NCI-H2081 treated with DMSO at 0.1 percent for 48 hours (cell line): ENCODE data around the gene URI1.

ENCODE experiments used
- DNase-seq: peaks from one replicate; lab custom pipeline; 2025; lab: John Stamatoyannopoulos, UW

Gene URI1

DNA sequence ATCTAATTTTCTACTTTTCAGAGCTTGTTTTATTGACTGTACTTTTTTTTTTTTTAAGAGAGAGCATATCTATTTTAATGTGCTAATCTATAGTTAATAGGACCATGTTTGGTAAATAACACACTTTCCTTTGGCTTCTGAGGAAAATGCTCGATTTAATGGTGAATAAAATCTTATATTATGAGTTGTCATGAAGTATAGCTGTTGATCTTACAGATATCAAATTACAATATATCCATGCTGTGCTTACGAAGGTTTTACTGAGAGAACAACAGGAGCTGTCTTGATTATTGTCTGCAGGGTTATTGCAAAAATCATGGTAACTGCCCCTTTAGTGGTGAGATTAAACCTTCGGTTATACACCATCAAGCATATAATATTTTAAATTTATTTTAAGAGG lies 29.6 kb downstream of the URI1 start:
- DNase-seq, result no peak

GRCh38 chr19:29974701-29975100 lies 32.7 kb downstream of the URI1 start:
- DNase-seq, result no peak

- no peak for DNase-seq
Observed at GRCh38 chr19:29976151-29976943, 34.3 kb downstream of the URI1 start.

DNA sequence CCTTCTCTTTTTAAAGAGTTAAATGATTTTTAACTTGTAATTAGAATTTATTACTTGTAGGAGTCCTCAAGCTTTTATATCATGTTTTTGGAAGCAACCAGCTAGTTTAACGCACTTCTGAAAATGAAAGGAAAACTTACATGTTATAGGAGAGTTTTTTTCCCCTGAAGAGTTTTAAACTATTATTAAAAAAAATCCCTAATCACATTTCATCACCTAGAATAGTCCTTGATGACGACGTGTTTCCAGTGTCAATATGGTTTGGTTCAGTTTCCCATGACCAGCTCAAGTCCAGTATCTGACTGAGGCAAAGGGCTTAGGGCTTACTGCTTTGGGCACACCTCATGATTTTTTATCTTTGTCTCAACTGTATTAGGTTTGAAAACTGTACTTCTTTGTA lies 36.0 kb downstream of the URI1 start:
- no peak for DNase-seq

DNA sequence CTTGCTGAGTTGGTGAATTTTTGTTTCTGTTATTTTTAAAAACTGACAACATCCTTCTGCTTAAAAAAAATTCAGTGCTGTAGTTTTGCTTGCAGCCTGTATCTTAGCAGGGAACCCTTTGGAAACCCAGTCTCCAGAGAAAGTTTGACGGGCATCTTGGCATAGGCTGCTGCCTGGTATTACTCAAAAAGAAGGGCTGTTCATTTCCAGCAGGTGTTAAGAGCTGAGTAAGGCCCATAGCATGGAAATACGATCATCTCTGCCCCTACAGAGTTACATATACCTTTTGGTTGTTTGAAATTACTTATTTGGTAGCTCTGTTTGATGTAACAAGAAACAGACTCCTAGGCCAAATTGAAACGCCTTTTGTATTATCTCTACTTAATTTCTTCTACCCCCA lies 41.5 kb downstream of the URI1 start:
- no peak for DNase-seq

- DNase-seq, result no peak
Observed at GRCh38 chr19:29985196-29985595, 43.2 kb downstream of the URI1 start.

GRCh38 chr19:29988351-29988750 lies 46.3 kb downstream of the URI1 start:
- DNase-seq, result no peak

GRCh38 chr19:29992233-29992867 lies 50.3 kb downstream of the URI1 start:
- no peak for DNase-seq

DNA sequence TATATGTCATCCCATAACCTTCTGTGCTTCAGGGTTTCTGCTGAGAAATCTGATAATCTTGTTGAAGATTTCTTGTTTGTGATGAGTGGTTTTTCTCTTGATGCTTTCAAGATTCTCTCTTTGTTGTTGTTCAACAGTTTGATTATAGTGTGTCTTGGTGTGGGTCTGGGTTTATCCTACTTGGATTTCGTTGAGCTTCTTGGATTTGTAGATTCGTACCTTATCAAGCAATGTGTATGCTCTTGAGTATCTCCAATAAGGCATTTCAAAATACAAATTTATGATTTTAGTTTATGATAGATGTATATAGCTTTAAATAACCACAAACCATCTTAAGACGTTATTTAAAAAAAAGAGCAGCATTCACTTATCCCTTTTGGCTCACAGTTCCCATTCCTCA lies 57.5 kb downstream of the URI1 start:
- no peak for DNase-seq

GRCh38 chr19:30000862-30001261 lies 58.8 kb downstream of the URI1 start:
- no peak for DNase-seq

GRCh38 chr19:30001301-30001700 lies 59.3 kb downstream of the URI1 start:
- no peak for DNase-seq

DNA sequence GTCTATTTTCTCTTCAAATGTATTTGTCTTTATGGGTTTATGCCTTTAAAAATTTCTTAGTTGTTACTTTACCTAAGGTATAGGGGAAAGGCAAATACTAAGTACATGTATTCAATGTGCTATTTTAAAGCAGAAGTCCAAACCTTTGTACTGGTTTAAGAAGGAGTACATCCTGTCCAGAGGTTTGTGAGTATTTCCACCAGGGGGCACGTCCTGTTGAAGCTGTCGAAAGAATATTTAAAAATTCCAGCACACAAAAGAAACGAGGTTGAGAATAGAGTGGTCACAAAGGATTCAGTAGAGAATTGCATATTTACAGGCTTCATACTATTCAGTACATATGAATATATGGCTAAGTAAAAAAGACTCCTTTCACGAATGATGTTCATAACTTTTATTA lies 59.8 kb downstream of the URI1 start:
- DNase-seq, result no peak

- no peak for DNase-seq
Observed at GRCh38 chr19:30003866-30004265, 61.8 kb downstream of the URI1 start.

GRCh38 chr19:30004403-30004802 lies 62.4 kb downstream of the URI1 start:
- no peak for DNase-seq

DNA sequence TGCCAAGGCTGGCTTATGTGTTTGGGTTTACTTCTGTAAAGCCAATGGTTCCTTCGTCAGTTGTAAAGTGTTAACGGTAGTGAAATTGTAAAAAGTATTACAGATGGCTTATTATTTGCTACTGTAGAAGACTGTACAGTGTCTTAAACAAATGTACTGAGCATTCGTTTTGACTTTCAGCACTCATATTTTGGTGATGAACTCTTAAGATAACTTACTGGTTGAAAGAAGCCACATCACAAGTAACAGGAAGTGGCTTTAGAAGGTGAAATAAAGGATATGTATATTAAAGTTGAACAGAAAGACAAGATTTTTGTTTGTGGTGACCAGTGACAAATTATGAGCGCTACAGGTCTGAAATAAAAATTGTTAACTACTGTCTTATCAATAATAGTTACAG lies 64.2 kb downstream of the URI1 start:
- DNase-seq, result no peak

- DNase-seq, result no peak
Observed at GRCh38 chr19:30008169-30008568, 66.1 kb downstream of the URI1 start.

- no peak for DNase-seq
Observed at GRCh38 chr19:30009013-30009412, 67.0 kb downstream of the URI1 start.

GRCh38 chr19:30011051-30011578 lies 69.1 kb downstream of the URI1 start:
- no peak for DNase-seq

DNA sequence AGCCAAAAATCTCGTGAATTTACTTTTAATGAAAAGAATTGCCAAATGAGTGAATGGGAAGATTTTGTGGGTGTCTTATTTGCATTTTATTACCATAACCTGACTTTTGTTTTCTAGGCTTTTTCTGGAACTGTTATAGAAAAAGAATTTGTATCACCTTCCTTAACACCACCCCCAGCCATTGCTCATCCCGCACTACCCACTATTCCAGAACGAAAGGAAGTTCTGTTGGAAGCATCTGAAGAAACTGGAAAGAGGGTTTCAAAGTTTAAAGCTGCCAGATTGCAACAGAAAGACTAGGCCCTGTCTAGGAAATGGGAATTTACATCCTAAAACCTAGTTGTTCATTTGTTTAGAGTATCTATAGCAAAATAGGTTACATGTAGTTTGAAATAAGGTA lies 72.7 kb downstream of the URI1 start:
- DNase-seq, result no peak

- no peak for DNase-seq
Observed at GRCh38 chr19:30017172-30017571, 75.1 kb downstream of the URI1 start.

DNA sequence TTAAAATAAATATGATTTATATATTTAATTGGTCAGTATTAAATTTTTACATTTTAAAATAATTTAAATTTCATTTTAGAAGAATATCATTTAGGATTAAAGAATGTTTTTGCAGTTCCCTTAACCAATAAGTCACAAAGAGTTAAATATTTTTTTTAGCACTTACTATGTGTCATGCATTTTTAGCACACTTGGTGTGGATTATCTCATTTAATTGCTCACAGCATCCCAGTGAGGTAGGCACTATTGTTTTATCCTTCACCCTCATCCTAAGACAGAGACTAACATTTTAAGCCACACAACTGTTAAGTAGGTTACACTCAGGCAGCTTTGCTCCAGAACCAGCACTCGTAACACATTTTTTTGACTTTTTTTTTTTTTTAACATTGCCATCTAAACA lies 78.2 kb downstream of the URI1 start:
- DNase-seq, result no peak

GRCh38 chr19:30022659-30023058 lies 80.6 kb downstream of the URI1 start:
- DNase-seq, result no peak

- DNase-seq, result no peak
Observed at GRCh38 chr19:30023330-30023729, 81.3 kb downstream of the URI1 start.

GRCh38 chr19:30024091-30024490 lies 82.1 kb downstream of the URI1 start:
- no peak for DNase-seq
